NCI-H146 (cell line): ENCODE measurements around the gene ATG13.
"Not testable (repeated sequence)": the region's sequence is repeated elsewhere in the genome, so short reads cannot be mapped to it uniquely, and the experiment has no call there.

Experiments
- DNase-seq: peaks from one replicate; lab custom pipeline; 2025; lab: John Stamatoyannopoulos, UW

ATG13 gene

GRCh38 chr11:46643986-46644385, 26.6 kb downstream of the ATG13 start:
- DNase-seq = no peak

GRCh38 chr11:46649180-46649738, 31.9 kb downstream of the ATG13 start:
- DNase-seq = no peak

GRCh38 chr11:46655631-46656030, 38.3 kb downstream of the ATG13 start:
- no peak for DNase-seq

- DNase-seq = no peak
Observed at GRCh38 chr11:46657186-46657585, 39.8 kb downstream of the ATG13 start.

GRCh38 chr11:46658259-46658658, 40.9 kb downstream of the ATG13 start:
- no peak for DNase-seq

- DNase-seq = no peak
Observed at GRCh38 chr11:46659908-46660307, 42.6 kb downstream of the ATG13 start.

- no peak for DNase-seq
Observed at GRCh38 chr11:46661836-46662235, 44.5 kb downstream of the ATG13 start.

GRCh38 chr11:46662366-46662765, 45.0 kb downstream of the ATG13 start:
- no peak for DNase-seq

GRCh38 chr11:46663277-46663940, 46.1 kb downstream of the ATG13 start:
- no peak for DNase-seq

- DNase-seq = no peak
Observed at GRCh38 chr11:46664612-46665011, 47.3 kb downstream of the ATG13 start.

- DNase-seq = no peak
Observed at GRCh38 chr11:46665356-46665755, 48.0 kb downstream of the ATG13 start.

- no peak for DNase-seq
Observed at GRCh38 chr11:46666516-46666915, 49.2 kb downstream of the ATG13 start.

- DNase-seq = no peak
Observed at GRCh38 chr11:46667043-46667481, 49.7 kb downstream of the ATG13 start.

GRCh38 chr11:46668480-46669085, 51.2 kb downstream of the ATG13 start:
- no peak for DNase-seq

GRCh38 chr11:46669711-46670139, 52.4 kb downstream of the ATG13 start:
- DNase-seq = no peak

GRCh38 chr11:46670521-46670920, 53.2 kb downstream of the ATG13 start:
- not testable (repeated sequence) for DNase-seq

- no peak for DNase-seq
Observed at GRCh38 chr11:46671958-46672315, 54.6 kb downstream of the ATG13 start.

GRCh38 chr11:46672381-46672839, 55.1 kb downstream of the ATG13 start:
- DNase-seq = no peak

GRCh38 chr11:46673713-46674462, 56.5 kb downstream of the ATG13 start:
- no peak for DNase-seq

- DNase-seq = no peak
Observed at GRCh38 chr11:46674463-46675287, 57.3 kb downstream of the ATG13 start.

- DNase-seq = no peak
Observed at GRCh38 chr11:46675288-46675851, 58.0 kb downstream of the ATG13 start.

GRCh38 chr11:46675949-46676348, 58.6 kb downstream of the ATG13 start:
- DNase-seq = no peak
